Retina (tissue), 1 donor: ENCODE measurements around the gene RALGPS2.

Experiments used
- DNase-seq: peaks from one replicate; pipeline ENCODE4 v3.0.0-alpha.2; 2016

Gene RALGPS2

GRCh38 chr1:178926046-178926445, 201.0 kb downstream of the RALGPS2 start:
- DNase-seq: no peak

- DNase-seq: no peak
Observed at GRCh38 chr1:178927003-178927402, 202.0 kb downstream of the RALGPS2 start.

GRCh38 chr1:178928041-178928440, 203.0 kb downstream of the RALGPS2 start:
- DNase-seq: no peak

GRCh38 chr1:178928976-178929375, 203.9 kb downstream of the RALGPS2 start:
- DNase-seq: no peak

- no peak for DNase-seq
Observed at GRCh38 chr1:178931858-178932551, 207.0 kb downstream of the RALGPS2 start.

- no peak for DNase-seq
Observed at GRCh38 chr1:178932552-178932906, 207.5 kb downstream of the RALGPS2 start.

- no peak for DNase-seq
Observed at GRCh38 chr1:178933105-178933561, 208.1 kb downstream of the RALGPS2 start.

GRCh38 chr1:178933709-178934490, 208.9 kb downstream of the RALGPS2 start:
- no peak for DNase-seq

- DNase-seq: no peak
Observed at GRCh38 chr1:178934546-178934945, 209.5 kb downstream of the RALGPS2 start.

GRCh38 chr1:178935610-178936009, 210.6 kb downstream of the RALGPS2 start:
- DNase-seq: no peak

- DNase-seq: peak; percentile 32
Observed at GRCh38 chr1:178937695-178938094, 212.7 kb downstream of the RALGPS2 start.

- DNase-seq: peak; percentile 39
Observed at GRCh38 chr1:178938101-178938958, 213.3 kb downstream of the RALGPS2 start.

GRCh38 chr1:178938959-178939317, 213.9 kb downstream of the RALGPS2 start:
- peak; percentile 42 for DNase-seq

- no peak for DNase-seq
Observed at GRCh38 chr1:178939338-178940067, 214.5 kb downstream of the RALGPS2 start.

GRCh38 chr1:178940068-178940765, 215.2 kb downstream of the RALGPS2 start:
- no peak for DNase-seq

GRCh38 chr1:178941261-178941689, 216.2 kb downstream of the RALGPS2 start:
- DNase-seq: no peak

- DNase-seq: no peak
Observed at GRCh38 chr1:178941849-178942248, 216.8 kb downstream of the RALGPS2 start.

GRCh38 chr1:178942285-178943198, 217.5 kb downstream of the RALGPS2 start:
- no peak for DNase-seq

- no peak for DNase-seq
Observed at GRCh38 chr1:178944729-178945128, 219.7 kb downstream of the RALGPS2 start.

GRCh38 chr1:178945763-178946266, 220.8 kb downstream of the RALGPS2 start:
- no peak for DNase-seq

- DNase-seq: no peak
Observed at GRCh38 chr1:178946416-178946815, 221.4 kb downstream of the RALGPS2 start.
